ENCODE data around the gene PDZRN3.

The PDZRN3 gene

DNA sequence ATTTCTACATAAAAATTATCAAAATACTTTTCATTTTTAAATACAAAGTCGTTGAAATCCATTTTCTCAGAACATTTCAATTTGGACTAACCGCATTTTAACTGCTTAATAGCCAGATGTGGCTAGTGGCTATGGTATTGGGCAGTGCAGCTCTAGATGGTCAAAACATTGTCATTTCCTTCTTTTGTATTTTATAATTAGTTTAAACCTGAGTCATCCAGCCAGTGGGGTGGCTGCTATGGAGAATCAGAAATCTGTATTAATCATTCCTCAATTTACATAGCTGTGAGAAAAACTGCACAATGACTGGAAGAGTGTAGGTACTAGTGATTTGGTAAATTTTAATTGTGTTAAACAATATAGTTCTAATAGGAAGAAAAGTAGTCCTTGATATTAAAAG, 245.3 kb downstream of the PDZRN3 start:
- no peak for DNase-seq

DNA sequence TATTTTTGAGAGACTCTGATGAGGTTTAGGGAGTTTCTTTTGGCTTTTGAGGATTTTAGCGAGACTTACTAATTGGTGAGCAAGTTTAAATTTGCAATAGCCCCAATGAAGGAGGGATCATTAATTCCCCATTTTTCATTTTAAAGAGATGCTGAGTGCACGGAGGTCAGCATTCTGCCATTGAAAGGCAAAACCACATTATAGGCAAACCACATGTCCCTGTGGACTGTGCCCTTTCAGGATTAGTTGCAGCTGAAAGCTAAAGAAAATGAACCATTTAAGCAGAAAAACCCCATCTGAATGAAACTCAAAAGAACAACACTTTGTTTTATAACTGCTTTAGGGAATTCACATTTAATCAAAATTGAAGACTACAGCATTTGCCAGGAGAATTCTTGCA, 246.5 kb downstream of the PDZRN3 start:
- DNase-seq = no peak

DNA sequence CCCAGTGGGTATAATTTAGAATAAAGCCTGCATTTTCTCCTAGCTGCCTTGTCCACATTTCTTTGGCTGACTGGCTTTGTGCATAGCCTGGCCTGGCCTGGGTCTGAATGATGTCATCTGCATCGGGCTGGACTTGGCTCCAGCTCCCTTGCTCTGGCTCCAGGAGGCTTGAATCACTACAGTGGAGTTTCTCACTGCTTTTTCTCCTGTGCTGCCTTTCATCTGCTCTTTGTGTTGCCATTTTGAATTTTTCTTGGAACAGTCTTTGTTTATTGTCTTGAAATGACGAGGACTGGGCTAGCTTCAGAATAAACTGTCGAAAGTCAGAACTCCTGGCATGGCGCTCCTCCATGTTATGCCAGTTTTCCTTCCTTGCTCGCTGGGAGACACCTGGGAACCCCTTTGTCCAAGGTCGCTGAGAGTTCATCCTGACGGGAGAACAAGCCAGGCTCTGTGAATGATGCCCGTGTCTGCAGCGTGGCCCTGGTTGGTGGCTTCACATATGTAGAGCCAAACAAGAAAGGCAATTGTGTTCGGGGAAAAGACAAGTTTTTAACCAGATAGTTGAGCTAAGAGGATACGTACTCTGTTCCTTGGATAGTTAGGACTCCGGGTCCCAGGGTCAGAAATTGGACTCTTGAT, 258.9 kb downstream of the PDZRN3 start:
- no peak for DNase-seq

DNA sequence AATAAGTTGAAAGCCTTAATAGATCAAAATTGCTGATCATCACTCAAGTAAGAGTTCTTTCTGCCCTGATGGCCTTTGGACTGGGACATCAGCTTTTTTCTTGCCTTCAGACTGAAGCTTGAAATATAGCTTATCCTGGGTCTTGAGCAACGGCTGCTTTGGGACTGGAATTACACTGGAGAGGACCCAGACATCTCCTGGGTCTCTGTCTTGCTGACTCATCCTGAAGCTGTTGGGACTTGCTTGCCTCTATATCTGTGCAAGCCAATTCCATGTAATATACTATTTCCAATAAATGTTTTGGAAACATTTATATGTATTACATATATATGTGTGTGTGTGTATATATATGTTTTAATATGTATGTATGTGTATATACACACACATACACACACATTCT, 260.2 kb downstream of the PDZRN3 start:
- DNase-seq = no peak

DNA sequence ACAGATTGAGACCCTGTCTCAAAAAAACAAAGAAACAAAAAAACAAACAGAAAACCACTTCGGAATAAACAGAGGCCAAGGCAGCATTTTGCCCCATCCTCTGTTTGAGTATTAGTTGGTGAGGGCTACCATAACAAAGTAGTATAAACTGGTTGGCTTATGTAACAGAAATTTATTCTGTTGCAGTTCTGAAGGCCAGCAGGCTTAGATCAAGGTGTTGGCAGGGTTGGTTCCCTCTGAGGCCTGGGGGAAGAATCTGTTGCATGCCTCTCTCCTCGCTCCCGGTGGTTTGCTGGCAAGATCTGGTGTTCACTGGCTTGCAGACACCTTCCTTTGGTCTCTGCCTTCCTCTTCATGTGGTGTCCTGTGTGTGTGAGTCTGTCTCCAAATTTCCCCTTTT, 261.6 kb downstream of the PDZRN3 start:
- no peak for DNase-seq

DNA sequence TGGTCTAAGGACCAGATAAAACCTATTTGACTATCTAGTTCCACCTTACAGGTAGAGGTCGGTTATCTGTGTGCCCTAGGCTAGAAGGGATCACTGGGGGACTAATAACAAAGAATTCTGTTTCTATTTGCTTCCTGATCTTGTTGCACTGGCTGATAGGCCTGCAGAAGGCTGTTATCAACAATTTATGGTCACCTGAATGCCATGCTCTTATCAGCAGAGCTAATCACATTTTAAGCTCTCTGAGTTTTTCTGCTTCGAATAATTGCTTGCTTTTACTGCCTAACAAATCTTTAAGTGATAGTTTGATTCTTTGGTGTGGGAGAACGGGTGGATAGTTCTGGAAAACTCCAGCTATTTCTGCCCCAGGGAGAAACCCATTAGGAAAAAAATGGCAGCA, 263.1 kb downstream of the PDZRN3 start:
- DNase-seq = no peak

DNA sequence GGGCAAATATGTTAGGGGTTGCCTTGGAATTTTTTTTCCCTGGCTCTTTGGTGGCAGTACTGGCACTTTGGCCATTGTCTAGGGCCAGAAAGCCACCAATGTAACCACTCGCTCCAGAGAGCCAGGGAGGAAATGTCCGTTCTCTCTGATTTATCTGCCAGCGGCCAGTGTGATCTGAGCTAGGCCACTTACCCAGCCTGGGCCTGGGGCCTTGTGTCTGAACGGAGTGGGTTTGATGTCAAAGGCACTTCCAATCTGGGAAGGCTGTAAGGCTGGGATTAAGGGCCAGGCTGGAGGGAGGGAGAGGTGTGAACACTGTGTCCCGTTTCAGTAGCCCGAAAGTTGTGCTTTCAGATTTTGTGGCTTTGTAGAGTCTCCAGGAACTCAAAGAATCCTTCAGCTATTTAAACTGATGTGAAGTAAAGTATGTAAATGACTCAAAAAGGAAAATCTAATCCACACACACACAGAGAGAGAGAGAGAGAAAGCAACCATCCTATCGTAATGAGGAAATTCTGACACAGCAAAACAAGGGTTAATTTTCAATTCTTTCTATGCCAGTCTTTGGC, 271.0 kb downstream of the PDZRN3 start:
- no peak for DNase-seq

DNA sequence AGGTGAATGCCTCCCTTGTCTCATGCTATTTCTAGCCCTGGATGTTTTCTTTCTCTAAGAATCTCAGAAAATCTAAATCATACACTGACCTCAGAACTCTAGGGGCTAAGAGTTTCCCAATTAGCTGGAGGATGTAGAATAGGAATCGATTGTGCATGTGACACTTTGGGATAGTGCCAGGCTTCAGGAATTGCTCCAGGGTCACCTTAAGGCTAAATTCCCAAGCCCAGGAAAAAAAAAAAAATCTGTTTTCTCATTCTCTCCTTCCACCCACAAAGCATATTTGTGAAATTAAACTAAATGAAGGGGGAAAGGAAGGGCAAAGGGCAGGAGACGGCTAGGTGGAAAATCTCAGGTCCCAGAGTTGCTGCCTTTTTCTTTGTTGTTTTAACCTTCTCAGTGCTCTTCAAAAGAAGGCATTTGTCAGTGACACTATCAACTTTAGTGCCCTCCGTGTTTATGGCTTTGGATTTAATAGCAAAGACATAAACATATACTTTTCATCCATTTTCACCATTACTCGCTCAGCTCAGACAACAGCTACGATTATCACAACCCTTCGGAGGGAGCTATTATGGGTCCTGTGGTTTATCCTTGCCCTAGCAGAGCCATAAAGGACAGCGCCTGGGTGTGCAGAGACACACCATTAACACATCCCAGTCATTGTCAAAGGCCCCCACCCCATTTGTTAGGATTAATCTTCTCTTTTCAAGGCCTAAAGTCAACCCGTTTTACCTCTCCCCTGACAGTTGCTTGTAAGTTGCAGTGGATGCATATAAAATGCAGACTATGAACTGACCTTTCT, 271.7 kb downstream of the PDZRN3 start:
- DNase-seq = no peak

DNA sequence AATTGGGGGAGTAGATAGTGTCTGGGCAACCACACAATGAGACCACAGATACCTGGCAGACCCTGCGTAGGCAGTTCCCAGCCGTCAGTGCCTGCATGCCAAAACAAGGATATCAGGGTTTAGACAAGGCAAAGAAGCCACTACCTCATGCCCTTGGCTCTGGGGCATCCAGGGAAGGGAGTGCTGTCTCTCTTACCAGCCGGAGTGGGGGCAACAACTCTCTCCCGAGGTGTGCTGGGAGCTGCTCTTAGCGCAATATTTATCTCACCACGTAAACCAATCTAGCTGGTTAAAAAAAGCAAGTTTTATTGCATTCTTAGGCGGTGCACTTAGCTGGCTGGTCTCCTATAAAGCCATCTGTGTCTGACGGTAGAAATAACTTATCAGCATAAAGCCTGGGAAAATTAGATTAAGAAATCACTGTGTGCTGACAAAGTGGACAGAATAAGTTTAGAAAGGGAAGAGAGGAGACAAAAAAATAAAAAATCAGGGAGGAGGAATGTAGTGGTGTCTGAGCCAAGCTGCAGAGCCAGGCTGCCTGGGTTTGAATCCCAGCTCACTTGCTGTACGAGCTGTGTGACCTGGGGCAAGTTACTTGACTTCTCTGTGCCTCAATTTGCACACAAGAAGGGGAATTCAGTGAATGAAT, 273.2 kb downstream of the PDZRN3 start:
- DNase-seq = no peak

DNA sequence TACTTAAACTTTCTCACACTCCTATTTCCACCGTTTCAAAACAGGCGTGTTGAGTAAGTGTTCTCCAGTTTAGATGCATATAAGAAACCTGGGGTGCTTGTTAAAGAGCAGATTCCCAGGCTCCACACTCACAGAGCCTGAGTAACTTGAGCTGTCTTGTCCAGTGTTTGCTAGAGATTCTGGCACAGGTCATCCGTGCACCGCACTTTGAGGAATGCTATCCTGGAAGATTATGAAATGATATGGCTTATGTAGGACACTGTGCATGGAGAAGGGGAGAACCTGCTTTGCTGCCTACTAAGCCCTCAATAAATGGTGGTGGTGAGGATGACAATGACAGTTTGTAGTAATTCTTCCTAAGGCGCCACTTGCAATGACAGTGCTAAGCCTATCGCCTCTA, 273.7 kb downstream of the PDZRN3 start:
- DNase-seq = no peak

DNA sequence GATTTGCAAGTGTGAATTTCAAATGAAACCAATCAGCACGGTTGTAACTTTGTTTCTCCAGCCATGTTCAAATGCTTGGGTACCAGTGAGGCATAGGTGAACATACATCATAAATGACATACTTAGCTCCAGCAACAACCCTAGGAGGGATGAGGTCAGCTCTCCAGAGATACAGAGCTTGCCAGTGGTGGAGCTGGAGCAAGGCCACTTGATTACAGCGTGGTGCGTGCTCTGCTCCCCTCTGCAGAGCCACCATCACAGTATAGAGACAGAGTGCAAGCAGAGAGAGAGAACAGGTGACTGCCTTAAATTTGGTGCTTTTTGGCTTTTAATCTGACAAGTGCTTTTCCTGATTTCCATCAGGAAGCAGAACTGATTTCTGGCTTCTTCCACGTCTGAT, 275.1 kb downstream of the PDZRN3 start:
- DNase-seq = no peak

DNA sequence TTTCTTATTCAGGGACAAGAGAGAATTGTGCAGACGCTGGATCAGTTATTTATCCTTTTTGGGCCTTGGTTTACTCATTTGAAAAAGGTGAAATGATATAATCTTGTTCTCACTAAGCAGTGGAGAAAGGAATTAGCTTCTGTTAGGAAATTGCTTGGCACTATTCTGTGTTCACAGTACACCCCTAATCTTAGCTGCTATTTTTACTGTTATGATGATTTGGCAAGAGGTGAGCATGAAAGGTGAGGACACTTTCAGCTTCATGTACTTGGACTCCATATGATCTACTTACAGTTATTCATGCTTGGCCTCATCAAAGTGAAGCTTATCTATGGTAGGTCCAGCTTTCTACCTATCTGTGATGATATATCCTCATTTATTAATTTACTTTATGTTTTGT, 282.7 kb downstream of the PDZRN3 start:
- no peak for DNase-seq

DNA sequence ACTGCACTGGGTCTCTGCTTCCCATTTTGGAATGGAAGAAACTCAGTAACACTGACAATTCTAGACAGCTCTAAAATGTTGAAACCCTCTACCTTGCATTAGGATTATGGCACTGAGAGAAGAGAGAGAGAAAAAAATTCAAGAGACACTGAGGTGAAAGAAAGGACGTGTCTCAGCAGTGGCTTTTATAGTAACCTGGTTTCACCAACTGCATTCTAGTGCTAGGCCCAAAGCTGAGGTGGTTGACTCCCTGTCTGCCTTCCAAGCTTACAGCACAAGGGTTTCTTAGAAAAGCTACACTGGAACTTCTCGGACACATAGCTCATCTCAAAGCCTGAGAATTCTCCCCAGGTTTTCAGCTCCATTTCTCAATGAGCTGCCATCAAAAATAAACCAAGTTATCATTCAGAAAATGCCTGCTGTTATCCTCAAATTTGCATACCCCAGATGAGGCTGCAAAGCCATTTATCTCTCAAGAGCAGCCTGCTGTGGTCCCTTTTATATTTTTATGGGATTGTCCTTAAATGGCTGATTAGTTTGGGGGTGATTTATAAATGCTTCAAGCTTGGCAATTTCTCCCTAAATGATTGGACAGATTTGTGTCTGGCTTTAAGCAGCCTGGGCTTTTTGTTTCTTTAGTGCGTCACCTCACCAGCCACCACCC, 283.3 kb downstream of the PDZRN3 start:
- no peak for DNase-seq

DNA sequence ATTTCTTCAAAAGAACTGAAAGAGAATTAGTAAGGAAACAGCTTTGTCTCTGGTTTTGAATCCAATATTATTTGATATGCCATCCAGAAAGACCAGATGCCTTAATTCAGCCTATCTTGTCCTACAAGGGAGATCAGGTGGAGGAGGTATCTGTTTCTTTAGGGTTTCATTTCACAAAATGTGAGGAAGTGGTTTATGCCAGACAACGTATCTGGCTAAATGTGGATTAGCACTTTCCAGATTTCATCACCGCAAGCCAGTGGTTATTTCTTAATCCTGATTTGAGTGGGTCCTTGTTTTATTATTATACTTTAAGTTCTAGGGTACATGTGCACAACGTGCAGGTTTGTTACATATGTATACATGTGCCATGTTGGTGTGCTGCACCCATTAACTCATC, 292.2 kb downstream of the PDZRN3 start:
- DNase-seq = no peak
